GM12878 (cell line): Measurements from ENCODE around the gene SLC9A7. TPM values are rescaled to one million over a fixed set of nuclear protein-coding genes. Genes with fewer than 3 reads are reported as not detected.

Source experiments
- ATAC-seq: fragments of 200-7000 bp; cut with Tn5 transposase; 3 replicates; pipeline ENCODE4 v1.9.1; 2020; ENCODE audit warnings: mild to moderate bottlenecking, moderate library complexity
- BruUV-seq: library from RNA; stranded (reverse); fragments of 400-500 nt; replicated peaks from 2 replicates; lab custom pipeline; 2021; lab: Mats Ljungman, UMichigan
- CTCF ChIA-PET: fragments of 300-600 bp; sonication (Branson Sonifier 250); formaldehyde crosslinking; extraction: SDS; loops from one replicate; lab custom pipeline; 2021; ENCODE audit warnings: inconsistent platforms; lab: Yijun Ruan, JAX
- POLR2A ChIA-PET: fragments of 350-600 bp; formaldehyde crosslinking; extraction: SDS; loops from one replicate; lab custom pipeline; 2021; ENCODE audit warnings: inconsistent platforms; lab: Charles Lee
- RAD21 ChIA-PET: fragments of 300-600 bp; sonication (Branson Sonifier 250); formaldehyde crosslinking; loops from one replicate; lab custom pipeline; 2023; ENCODE audit warnings: antibody characterized with exemption; ENCODE audit not compliant: unreplicated experiment; lab: Charles Lee
- SMC1A ChIA-PET: fragments of 300-600 bp; sonication (Branson Sonifier 250); formaldehyde crosslinking; loops from one replicate; lab custom pipeline; 2023; ENCODE audit not compliant: unreplicated experiment, uncharacterized antibody; lab: Charles Lee
- DNase-seq: peaks from one replicate; pipeline ENCODE4 v3.0.0-alpha.2; 2011; ENCODE audit warnings: low read depth, low spot score
- FAIRE-seq: peaks from 3 replicates; lab custom pipeline; 2011; peaks lifted over from hg19 to GRCh38; lab: Jason Lieb, UNC
- H2AFZ ChIP-seq: 2 replicates; pipeline ENCODE4 v1.6.0; 2011; ENCODE audit warnings: low read depth, low read length, control low read depth; ENCODE audit not compliant: control insufficient read depth
- H3K27ac ChIP-seq: 2 replicates; pipeline ENCODE4 v1.5.1; 2011; ENCODE audit warnings: control low read depth; ENCODE audit not compliant: control insufficient read depth, insufficient read depth
- H3K27me3 ChIP-seq, 2 experiments: replicated peaks in 1 of 2; 2 replicates each; pipeline versions ENCODE4 v1.6.0 to v1.6.1; 2011; ENCODE audit warnings: low read length in 1 of 2; ENCODE audit not compliant: control insufficient read depth in 2 of 2, insufficient read depth in 2 of 2
- H3K36me3 ChIP-seq, 2 experiments: 2 replicates each; pipeline ENCODE4 v1.5.1; 2011; ENCODE audit warnings: low read length in 1 of 2; ENCODE audit not compliant: control insufficient read depth in 2 of 2, insufficient read depth in 2 of 2
- H3K4me1 ChIP-seq: 2 replicates; pipeline ENCODE4 v1.6.1; 2011; ENCODE audit warnings: mild to moderate bottlenecking, low read length, moderate library complexity, mixed read lengths; ENCODE audit not compliant: control insufficient read depth, insufficient read depth
- H3K4me2 ChIP-seq: 2 replicates; pipeline ENCODE4 v1.6.0; 2011; ENCODE audit warnings: control low read depth; ENCODE audit not compliant: control insufficient read depth, insufficient read depth
- H3K4me3 ChIP-seq: fragments of 200-600 bp; sonication (generic); 2 replicates; pipeline ENCODE4 v1.5.1; 2016
- H3K79me2 ChIP-seq: 2 replicates; pipeline ENCODE4 v1.6.0; 2011; ENCODE audit warnings: low read length; ENCODE audit not compliant: control insufficient read depth, insufficient read depth
- H3K9ac ChIP-seq: 2 replicates; pipeline ENCODE4 v1.8.0; 2011; ENCODE audit warnings: low read length, control low read depth, mixed read lengths; ENCODE audit not compliant: control insufficient read depth, insufficient read depth
- H3K9me3 ChIP-seq: replicated peaks from 3 replicates; pipeline ENCODE4 v1.5.1; 2011; ENCODE audit warnings: mild to moderate bottlenecking, low read length; ENCODE audit not compliant: control insufficient read depth, insufficient read depth
- H4K20me1 ChIP-seq: 2 replicates; pipeline ENCODE4 v1.6.0; 2011; ENCODE audit not compliant: control insufficient read depth, insufficient read depth
- ATF3 ChIP-seq: IDR thresholded peaks from 2 replicates; pipeline ENCODE4 v1.6.1; 2011; ENCODE audit warnings: low read depth, mild to moderate bottlenecking, low read length, moderate library complexity, borderline replicate concordance; ENCODE audit errors: extremely low read depth
- EP300 ChIP-seq, 2 experiments: fragments of 150-350 bp in 1 of 2; IDR thresholded peaks; 2 replicates each; pipeline ENCODE4 v1.6.1; 2011 to 2012; ENCODE audit warnings: low read depth in 2 of 2, low read length in 2 of 2, borderline replicate concordance in 1 of 2, improper control_type of control experiment in 1 of 2, inconsistent platforms in 1 of 2; ENCODE audit not compliant: control insufficient read depth in 1 of 2
- GATAD2B ChIP-seq: fragments of 450-650 bp; conservative IDR thresholded peaks from 2 replicates; pipeline ENCODE4 v1.6.1; 2017; ENCODE audit warnings: low read depth, mild to moderate bottlenecking, moderate library complexity
- IKZF2 ChIP-seq, 2 experiments: fragments of 450-650 bp; IDR thresholded peaks; 2 replicates each; pipeline ENCODE4 v1.6.1; 2017; ENCODE audit warnings: mild to moderate bottlenecking in 2 of 2, moderate library complexity in 2 of 2
- KLF5 ChIP-seq: fragments of 450-650 bp; IDR thresholded peaks from 2 replicates; pipeline ENCODE4 v1.6.1; 2014; ENCODE audit warnings: mild to moderate bottlenecking; ENCODE audit not compliant: partially characterized antibody
- MAX ChIP-seq: IDR thresholded peaks from 2 replicates; pipeline ENCODE4 v1.6.1; 2012; ENCODE audit warnings: low read depth, low read length, improper control_type of control experiment
- MXI1 ChIP-seq: fragments of 150-350 bp; IDR thresholded peaks from 2 replicates; pipeline ENCODE4 v1.6.1; 2011; ENCODE audit warnings: low read depth, mild to moderate bottlenecking, inconsistent platforms, low read length, improper control_type of control experiment
- NRF1 ChIP-seq: conservative IDR thresholded peaks from 2 replicates; pipeline ENCODE4 v1.6.1; 2011; ENCODE audit warnings: mild to moderate bottlenecking, low read depth, low read length, improper control_type of control experiment
- PBX3 ChIP-seq: IDR thresholded peaks from 2 replicates; pipeline ENCODE4 v1.6.1; 2011; ENCODE audit warnings: mild to moderate bottlenecking, low read depth, low read length, moderate library complexity; ENCODE audit not compliant: insufficient replicate concordance
- PKNOX1 ChIP-seq: fragments of 450-650 bp; IDR thresholded peaks from 2 replicates; pipeline ENCODE4 v1.6.1; 2016; ENCODE audit warnings: mild to moderate bottlenecking
- RAD51 ChIP-seq: fragments of 450-650 bp; IDR thresholded peaks from 2 replicates; pipeline ENCODE4 v1.6.1; 2016; ENCODE audit warnings: moderate library complexity, mild to moderate bottlenecking, inconsistent platforms
- SMAD1 ChIP-seq: fragments of 450-650 bp; IDR thresholded peaks from 2 replicates; pipeline ENCODE4 v1.6.1; 2018; ENCODE audit warnings: mild to moderate bottlenecking, low read depth; ENCODE audit not compliant: partially characterized antibody
- SREBF2 ChIP-seq: IDR thresholded peaks from 2 replicates; pipeline ENCODE4 v1.6.1; 2012; ENCODE audit warnings: mild to moderate bottlenecking, low read length
- SUZ12 ChIP-seq: fragments of 200-600 bp; sonication (generic); IDR thresholded peaks from one replicate; pipeline ENCODE4 v1.6.1; 2018; ENCODE audit warnings: antibody characterized with exemption, mild to moderate bottlenecking; ENCODE audit not compliant: unreplicated experiment
- WRNIP1 ChIP-seq: IDR thresholded peaks from 2 replicates; pipeline ENCODE4 v1.6.1; 2011; ENCODE audit warnings: low read depth, low read length, improper control_type of control experiment, borderline replicate concordance
- ZNF384 ChIP-seq: IDR thresholded peaks from 2 replicates; pipeline ENCODE4 v1.6.1; 2012; ENCODE audit warnings: low read depth, mild to moderate bottlenecking, low read length, improper control_type of control experiment, borderline replicate concordance
- ZNF592 ChIP-seq: fragments of 450-650 bp; IDR thresholded peaks from 2 replicates; pipeline ENCODE4 v1.6.1; 2017; ENCODE audit warnings: mild to moderate bottlenecking, moderate library complexity
- WGBS: methylation state at CpG from one replicate; pipeline ENCODE4 v1.1.6; 2016; ENCODE audit warnings: low lambda C conversion rate; ENCODE audit not compliant: insufficient replicate concordance, insufficient coverage; ENCODE audit errors: missing lambda C conversion rate; 5-methylcytosine and 5-hydroxymethylcytosine counted together
- in situ Hi-C: fragments of 300-500 bp; cut with MboI; formaldehyde crosslinking; loops from 9 replicates; pipeline ENCODE4 v1.14.3; 2018; ENCODE audit warnings: mixed read lengths
- intact Hi-C: fragments of 100-400 bp; cut with micrococcal nuclease; formaldehyde crosslinking; loops from one replicate; pipeline ENCODE4 v1.14.2; 2022; ENCODE audit not compliant: unreplicated experiment
- polyA plus RNA-seq, 11 experiments: library from polyadenylated mRNA; depleted of rRNA in 4 of 11; unstranded in 6 of 11; stranded (reverse) in 5 of 11; fragments of >200 nt; fragmentation: Nextera tagmentation in 4 of 11; fragmentation: Illumina TruSeq in 1 of 11; extraction: Ambion mirVana in 4 of 11; extraction: Trizol in 1 of 11; gene quantifications; 1 replicate in 1 of 11; 2 replicates in 10 of 11; pipeline versions ENCODE4 v1.2.1 to v1.2.3, GENCODE V29; 2011 to 2016; ENCODE audit warnings: inconsistent platforms in 2 of 11, missing spikeins in 2 of 11, low read depth in 1 of 11
- total RNA-seq, 4 experiments: library from RNA; depleted of rRNA in 3 of 4; stranded (reverse); fragments of >200 nt in 3 of 4; fragmentation: Illumina TruSeq in 1 of 4; extraction: Trizol in 1 of 4; gene quantifications; 2 replicates each; pipeline versions ENCODE4 v1.2.1 to v1.2.3, GENCODE V29; 2013 to 2021

Gene SLC9A7
- total and polyA plus RNA-seq, 10 of the 15 experiments (the other 5 are each of a cell fraction or from before 2014, with no cell fraction given), result 5.0 to 62.8 (median 30.5) TPM

GRCh38 chrX:46576458-46576857 lies 182.5 kb downstream of the SLC9A7 start:
- H4K20me1 ChIP-seq, result no peaks in the 10 kb centered on the region
- peak overlapping the region; percentile 75 for H3K4me2 ChIP-seq
- H3K27ac ChIP-seq, result no peak overlapping the region
- peak overlapping the region; percentile 61; the same call in 1 of the 2 replicates for H3K9ac ChIP-seq
- ChIA-PET SMC1A (interaction anchor here (0.7 to 2.2 kb wide), 10 partner anchors 9 to 168 kb away, joined by 3 to 8 read pairs (median 4); no protein-coding TSS in a partner anchor), CTCF (interaction anchor here (1.0 to 4.2 kb wide), 11 partner anchors 11 to 773 kb away, joined by 3 to 19 read pairs (median 3); no protein-coding TSS in a partner anchor), RAD21 (interaction anchor here (0.8 to 4.4 kb wide), 5 partner anchors 11 to 77 kb away, joined by 3 to 22 read pairs (median 5); no protein-coding TSS in a partner anchor), POLR2A (interaction anchor here (0.6 to 1.0 kb wide), 3 partner anchors 10 to 15 kb away, joined by 4 to 7 read pairs (median 5); no protein-coding TSS in a partner anchor)
- DNase-seq, result no peak
- H2AFZ ChIP-seq, result no peak overlapping the region
- WGBS, result 16% methylated on average over 3 of the region's 3 CpGs
- H3K27me3 ChIP-seq, result no peaks in the 10 kb centered on the region
- H3K4me3 ChIP-seq, result peak overlapping the region; percentile 69
- intact Hi-C loops, result no loop called here
- no peaks in the 10 kb centered on the region for H3K9me3 ChIP-seq
- no peak for FAIRE-seq
- BruUV-seq, result no TSS peak
- in situ Hi-C loops, result no loop called here
- peaks cover 44% of the 10 kb centered on the region for H3K79me2 ChIP-seq
- no peaks in the 10 kb centered on the region; a peak in 1 of 4 replicates for H3K36me3 ChIP-seq
- H3K4me1 ChIP-seq, result peaks cover 18% of the 10 kb centered on the region
- no peak for ATAC-seq
- TF ChIP-seq GATAD2B (no peak), SUZ12 (no peak), NRF1 (no peak), KLF5 (no peak), WRNIP1 (no peak), IKZF2 (IDR thresholded peaks at IDR 0.05) (no peak), PKNOX1 (no peak), ZNF592 (no peak), MXI1 (no peak), EP300 (IDR thresholded peaks at IDR 0.05; ENCODE audit: borderline replicate concordance in 1 of 2, control insufficient read depth in 1 of 2, low read depth in 2 of 2, low read length in 2 of 2) (no peak), ATF3 (no peak), RAD51 (no peak), MAX (no peak), SMAD1 (no peak), ZNF384 (no peak), SREBF2 (no peak), PBX3 (no peak)
